DMS114 treated with DMSO at 0.1 percent for 48 hours (cell line): ENCODE measurements around the gene ANKRD11.

Experiments
- DNase-seq: peaks from one replicate; lab custom pipeline; 2025; ENCODE audit not compliant: unreplicated experiment; lab: John Stamatoyannopoulos, UW

ANKRD11 gene

DNA sequence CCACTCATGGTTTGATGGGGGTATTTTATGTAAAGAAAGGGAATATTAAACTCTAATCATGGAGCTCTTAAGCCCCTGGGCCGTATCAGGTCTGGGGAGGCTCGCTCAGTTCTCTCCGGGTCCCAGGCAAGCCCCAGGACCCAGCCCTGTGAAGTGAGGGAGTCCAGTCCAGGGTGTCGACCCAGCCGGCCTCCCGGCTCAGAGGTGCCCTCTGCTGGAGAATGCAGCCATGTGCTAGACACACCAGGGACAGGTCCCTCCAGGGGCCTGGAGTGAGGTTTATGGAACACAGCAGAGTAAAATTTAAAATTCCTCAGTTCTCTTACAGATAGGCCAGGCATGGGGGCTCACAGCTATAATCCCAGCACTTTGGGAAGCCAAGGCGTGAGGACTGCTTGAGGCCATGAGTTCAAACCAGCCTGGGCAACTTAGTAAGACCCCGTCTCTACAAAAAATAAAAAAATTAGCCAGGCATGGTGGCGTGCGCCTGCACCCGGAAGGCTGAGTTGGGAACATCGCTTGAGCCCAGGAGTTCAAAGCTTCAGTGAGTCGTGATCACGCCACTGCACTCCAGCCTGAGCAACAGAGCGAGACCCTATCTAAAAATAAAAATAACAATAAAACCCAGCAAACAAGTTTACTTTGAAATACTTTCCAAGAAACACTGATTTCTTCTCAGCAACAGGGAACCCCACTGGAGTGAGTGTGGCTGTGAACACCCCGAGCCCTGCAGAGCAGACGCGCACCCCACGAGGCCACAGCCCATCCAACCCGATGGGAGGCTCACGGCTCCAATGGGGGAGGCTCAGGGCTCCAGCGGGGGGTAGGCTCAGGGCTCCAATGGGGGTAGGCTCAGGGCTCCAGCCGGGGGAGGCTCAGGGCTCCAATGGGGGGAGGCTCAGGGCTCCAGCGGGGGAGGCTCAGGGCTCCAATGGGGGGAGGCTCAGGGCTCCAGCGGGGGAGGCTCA lies 200.6 kb downstream of the ANKRD11 start:
- DNase-seq = peak; percentile 25

DNA sequence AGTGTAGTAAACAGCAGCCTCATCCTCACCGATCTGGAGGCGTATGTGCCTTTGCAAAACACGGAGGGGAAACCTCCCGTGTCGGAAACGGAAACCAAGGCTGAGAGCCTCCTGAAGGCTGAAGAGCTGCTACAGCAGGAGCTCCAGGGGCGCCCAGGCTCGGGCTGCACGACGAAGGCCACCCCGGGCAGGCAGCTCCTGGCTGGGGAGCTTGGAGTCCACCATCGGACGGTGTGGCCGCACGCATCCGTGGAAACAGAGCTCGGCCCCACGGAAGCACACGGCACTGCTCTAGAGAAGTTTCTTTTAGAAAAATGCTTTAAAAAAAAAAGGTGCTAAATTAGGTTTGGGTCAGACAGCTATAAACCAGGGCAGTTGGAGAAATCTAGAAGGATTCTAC lies 201.4 kb downstream of the ANKRD11 start:
- no peak for DNase-seq

DNA sequence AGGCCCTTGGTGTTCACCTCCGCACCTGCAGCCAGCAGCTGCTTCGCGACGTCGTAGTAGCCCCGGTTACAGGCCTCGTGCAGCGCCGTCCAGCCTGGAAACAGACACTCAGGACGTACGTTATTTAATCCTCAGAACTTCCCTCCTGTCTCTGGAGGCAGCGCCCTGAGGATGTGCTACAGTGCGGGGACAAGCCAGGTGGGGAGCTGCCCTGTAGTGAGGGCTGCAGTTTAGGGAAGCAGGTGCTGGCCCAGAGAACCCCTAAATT lies 201.8 kb downstream of the ANKRD11 start:
- DNase-seq = no peak

DNA sequence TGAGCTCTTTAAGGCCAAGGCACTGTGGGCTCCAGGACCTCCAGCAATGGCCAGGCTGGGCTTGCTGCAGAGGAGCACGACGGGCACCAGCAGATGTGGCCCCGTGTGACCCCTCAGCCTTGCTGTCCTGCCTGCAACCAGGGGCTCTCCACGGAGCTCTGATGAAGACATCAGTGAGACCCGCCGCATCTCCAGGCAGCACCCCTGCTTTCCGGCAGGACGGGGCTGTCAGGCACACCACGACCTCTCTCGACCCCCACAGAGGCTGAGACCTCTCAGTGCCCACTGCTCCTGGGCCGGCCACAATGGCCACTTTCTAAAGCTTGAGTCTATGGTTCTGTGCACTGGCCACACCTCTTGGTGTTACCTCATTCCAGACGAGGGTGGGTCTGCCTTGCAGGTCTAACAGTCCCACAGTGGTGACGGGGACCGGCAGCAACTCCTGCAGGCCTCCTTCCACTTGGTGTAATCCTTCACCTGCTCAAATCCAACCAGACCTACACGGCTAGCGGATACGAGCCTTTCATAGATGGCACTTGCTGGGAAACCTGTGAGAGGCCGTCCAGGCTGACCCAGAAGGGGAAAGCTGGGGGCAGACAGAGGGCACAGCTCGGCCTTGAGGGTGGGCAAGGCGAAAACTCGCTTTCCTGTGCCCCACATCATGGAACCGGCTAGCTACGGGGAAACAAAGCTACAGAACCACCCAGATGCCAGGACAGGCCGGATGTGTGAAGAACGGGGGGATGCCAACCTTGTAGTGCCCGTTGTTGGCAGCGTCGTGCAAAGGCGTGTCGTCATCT lies 202.4 kb downstream of the ANKRD11 start:
- DNase-seq = no peak

DNA sequence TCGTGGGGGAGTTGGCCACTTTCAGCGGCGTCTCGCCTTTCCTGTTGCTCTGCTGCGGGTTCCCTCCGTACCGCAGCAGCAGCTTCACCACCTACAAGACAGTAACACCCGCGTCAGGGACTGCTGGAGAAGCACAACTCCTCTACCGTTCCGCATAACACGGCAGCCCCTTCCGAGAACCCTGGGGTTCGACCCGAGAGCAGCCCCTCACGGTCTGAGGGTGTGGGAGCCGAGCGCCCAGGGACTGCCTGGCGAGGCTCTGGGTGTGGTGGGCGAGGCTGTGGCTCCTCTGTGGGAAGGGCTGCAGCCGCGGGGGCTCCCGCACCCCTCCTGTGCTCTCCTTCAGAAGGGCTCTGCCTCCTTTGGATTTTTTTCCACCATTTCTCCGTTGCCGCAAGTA lies 204.3 kb downstream of the ANKRD11 start:
- no peak for DNase-seq

DNA sequence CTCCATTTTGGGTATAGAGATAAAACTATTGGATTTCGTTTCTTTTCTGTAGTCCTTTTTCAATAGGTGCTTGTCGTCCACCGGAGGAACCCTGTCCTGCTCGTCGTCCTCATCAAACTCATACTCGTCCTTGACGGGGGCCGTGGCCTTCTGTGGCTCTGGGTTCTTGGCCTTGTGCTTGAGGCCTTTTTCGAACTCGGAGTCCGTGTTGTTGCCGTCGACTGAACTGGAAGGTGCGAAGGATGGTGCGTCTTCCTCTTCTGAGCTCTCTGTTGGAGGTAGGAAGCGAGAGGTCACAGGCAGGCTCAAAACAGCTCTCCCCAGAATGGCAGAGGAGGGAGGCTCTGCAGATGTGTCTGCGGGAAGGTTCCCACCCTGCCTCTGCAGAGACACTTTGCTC lies 205.0 kb downstream of the ANKRD11 start:
- no peak for DNase-seq

DNA sequence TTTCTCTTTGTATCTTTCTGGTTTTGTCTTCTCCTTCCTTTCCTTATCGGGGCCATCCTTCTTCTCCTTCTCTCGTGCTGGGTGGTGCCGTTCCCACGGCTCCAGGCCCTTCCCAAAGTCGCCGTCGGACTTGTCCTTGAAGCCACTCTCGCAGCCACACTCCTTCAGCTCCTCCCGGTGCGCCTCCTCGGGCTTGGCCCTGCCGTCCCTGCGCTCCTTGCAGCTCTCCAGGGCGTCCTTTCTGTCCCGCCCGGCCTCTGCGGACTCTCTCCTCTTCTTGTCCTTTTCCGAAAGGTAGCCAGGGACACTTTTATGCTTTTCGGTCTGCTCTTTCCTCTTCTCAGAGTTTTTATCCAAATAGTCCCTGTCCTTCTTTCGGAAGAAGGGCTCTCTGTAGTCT lies 206.9 kb downstream of the ANKRD11 start:
- no peak for DNase-seq

DNA sequence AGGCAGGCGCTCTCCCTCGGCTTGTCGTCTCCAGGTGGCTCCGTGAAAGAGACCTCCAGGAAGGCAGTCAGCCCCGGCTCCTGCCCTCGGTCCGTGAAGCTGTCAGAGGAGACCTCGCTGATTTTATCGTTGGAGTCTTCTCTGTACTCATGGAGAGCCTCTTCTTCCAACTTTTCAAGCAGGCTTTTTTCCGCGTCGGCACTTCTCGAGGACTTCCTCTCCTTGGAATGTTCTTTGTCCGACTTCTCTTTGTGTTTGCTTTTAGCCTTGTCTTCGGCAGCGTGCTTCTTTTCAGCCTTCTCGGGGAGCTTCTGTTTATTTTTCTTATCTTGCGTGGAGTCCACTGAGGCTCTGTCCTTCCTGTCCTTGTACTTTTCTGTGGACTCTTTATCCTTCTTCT lies 207.8 kb downstream of the ANKRD11 start:
- no peak for DNase-seq

DNA sequence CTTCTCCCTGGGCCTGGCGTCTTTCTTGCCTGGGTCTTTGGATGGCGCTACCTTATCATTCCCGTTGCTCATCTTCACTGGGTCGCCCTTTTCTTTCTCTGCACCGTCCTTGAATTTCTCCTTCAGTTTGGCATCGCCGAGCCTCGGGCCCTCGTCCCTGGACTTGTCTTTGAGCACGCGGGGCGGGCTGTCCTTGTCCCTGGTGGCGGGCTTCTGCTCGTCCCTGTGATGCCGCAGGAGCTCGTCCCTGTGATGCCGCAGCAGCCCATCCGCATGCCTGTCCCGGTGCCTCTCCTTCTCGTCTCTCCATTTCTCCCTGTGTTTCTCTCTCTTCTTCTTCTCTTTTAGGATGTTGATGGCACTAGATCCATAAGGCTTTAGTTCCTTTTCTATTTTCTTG lies 208.5 kb downstream of the ANKRD11 start:
- DNase-seq = no peak

DNA sequence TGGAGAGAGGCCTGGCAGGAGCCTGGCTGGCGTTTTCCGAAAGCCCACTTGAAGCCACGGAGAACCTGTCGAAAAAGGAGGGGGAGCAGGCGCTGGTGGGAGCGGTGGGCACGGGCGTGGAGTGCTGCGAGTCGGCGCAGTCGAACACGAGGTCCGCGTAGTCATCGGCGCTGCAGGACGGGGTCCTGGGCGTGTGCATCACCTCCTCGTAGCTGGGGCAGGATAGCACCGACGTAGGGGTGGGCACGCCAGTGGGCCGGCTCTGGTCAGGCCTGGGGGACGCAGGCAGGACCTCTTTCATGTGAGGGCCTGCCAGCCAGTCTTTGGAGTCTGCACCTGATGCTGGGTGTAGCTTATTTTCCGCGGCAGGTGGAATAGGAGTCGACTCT lies 209.2 kb downstream of the ANKRD11 start:
- DNase-seq = no peak

DNA sequence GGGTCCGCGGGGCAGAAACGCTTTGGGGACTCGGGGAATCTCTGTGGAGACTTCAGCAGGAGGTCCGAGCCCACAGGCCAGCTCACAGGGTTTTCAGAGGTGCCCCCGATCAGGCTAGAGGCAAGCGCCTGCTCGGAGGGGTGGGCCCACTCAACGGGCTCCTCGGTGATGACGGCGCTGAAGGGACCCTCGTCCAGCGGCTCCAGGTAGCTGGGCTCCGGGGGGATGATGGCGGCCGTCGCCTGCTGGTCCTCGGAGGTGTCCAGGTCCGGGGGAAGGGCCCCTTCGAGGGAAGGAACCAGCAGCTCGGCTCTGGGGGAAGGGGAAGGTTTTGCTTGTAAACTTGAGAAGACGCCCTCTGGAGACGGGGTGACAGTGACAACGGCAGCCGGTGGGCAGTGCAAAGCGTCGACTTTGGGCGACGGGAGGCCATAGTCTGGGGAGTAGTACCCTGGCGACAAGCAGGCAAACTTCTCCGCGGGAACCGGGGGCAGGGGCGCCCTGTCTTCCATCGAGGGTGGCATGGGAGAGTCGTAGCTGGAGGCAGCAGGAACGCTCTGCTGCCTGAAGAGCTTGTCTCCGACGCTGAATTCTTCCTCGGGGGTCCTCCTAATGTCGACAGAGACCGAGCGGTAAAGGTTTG lies 209.7 kb downstream of the ANKRD11 start:
- DNase-seq = no peak

DNA sequence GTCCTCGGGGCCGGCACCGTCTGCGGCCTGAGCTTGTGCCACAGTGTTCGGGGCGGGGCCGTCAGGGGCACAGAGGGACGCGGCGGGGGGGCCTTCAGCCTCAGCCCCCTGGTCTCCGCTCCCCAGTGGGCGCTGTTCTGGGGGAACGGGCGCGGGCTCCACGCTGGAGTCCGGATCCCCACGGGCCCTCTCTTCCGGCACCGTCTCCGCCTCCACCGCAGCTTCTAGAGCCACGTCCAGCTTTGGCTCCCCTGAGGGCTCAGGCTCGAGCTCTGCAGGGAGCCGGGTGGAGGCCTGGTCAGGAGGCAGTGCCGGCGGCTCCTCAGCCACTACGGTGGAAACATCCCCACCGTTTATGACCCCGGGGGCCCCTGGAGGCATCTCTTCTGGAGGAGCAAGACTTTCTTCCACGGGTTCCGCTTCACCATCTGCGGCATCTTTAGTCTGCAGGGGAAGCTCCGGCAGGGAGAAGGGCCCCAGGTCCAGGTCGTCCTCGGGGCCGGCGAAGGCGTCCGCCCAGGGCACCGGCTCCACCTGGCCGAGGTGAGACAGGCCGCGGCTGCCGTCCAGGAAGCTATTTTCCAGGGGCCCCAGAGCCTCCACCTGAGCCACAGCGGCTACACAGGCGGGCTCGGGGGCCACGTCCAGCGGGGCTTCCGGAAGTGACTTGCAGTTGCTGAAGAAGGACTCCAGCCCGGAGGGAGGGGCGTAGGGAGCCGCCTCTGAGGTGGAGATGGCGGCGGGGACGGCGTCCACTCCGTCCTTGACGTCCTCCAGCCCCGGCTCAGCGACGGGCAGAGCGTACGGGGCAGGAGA lies 210.5 kb downstream of the ANKRD11 start:
- DNase-seq = no peak

DNA sequence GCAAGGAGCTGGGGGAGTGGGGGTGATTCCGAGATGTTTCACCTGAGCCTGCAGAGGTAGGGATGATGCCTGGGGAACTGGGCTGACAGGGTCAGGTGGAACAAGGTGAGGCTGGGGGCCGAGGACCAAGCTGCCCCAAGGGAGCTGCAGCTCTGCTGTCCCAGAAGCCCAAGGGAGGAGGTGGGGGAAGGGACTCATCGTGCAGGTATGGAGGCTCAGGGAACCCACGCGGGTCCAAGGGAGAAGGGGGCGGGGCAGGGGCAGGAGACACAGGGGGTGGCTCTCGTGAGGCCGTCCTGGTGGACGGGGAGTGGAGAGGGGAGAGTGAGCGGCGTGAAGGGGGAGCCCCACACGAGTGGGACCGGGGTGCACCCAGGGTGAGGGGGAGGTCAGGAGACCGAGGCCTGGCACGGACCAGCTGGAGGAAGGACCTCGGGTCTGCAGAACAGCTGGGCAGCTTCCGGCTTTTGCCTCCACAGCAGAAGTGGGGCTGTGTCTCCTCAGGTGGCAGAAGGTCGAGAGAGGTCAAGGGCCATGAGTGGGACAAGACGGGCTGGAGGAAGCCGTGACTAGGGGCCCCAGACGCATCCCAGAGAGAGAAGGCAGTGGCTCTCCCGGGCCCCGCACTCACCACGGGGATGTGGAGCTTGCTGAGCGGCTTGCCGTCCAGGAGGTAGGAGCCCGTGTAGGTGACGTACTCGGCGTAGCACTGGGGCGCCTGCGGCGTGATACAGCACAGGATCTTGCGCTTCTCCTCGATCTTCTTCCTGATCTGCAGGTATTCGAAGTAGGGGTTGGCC lies 211.7 kb downstream of the ANKRD11 start:
- no peak for DNase-seq

DNA sequence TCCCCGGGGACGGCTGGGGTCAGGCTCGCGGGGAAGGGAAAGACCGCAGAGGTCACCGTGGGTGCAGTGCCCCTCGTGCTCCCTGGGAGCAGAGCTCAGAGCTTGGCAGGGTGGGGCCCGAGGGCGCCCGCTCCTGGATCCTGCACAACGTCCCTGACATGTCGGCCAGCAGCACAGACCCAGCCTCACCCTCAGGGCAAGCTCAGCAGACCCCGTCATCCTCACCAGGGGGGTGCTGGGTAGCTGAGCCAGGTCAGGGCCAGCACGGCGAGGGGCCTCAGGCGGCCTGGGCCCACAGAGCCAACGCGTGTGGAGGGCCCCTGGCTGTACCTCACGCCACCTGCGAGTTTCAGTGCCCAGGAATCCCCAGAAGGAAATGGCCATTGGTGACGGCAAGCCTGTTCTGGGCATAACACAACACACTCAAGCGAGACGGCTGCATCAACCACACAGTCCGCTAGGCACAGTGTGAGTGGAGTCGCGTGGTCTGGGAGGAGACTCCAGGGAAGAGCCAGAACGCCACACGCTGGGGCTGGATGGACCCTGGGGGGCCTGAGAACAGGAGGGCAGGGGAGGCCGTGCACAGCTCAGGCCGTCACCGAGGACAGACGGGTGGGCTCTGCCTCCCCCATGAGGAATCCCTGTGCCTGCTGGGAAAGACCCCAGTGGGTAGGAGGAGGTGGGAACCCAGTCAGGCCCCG lies 212.6 kb downstream of the ANKRD11 start:
- DNase-seq = no peak

DNA sequence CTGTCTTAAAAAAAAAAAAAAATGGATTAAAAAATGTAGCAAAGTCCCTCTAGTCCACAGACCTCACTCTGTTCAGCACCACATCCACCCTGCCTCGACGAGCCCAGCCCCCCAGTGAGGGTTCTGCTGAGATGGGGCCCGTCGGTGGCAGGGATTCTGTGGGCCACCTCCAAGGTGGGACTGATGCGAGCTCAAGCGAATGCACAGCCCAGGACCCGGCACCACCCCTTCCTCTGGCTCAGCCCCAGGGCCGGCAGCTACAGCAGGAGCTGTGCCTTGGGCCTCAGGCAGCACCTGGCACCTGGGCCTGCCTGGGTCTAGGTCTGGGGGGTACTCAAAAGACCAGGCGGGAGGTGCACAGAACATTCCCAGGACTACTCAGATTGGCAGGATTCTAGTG lies 213.3 kb downstream of the ANKRD11 start:
- DNase-seq = no peak

DNA sequence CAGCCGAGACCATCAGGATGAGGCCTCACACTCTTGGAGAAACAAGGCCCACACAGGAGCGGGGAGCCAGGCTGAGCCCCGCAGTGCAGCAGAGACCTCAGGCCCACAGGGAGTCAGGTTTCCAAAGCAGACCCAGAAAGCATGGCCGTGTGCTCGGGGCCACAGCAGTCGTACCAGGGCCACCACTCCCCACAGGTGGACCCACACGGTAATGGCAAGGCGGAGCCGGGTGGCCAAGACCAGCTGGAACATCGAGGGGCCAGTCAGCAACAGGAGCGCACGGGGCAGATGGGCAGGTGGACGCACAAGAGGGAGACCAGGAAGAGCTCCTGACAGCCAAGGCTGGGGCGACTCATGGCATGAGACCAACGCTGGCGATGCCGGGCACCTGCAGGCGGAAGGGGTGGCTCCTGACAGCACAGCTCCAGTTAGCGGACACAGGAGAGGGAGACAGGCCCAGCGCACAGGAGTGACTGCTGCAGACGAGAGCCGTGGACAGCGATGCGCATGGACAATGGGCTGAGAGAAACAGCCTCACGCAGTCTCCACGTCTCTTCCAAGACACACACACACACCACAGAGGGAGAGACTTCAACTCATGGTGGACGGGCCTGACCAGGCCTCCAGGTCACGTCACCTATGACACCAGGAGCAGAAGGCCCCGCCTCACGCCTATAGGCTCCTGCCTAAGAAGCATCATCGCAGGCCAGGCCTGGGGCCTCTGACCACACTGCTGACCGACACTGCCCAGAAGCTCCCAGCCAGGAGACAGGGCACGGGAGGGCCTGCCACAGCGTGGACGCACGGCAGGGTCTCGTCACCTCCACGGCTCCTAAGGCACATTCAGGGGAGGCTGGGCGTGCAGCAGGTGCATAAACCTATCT lies 214.3 kb downstream of the ANKRD11 start:
- DNase-seq = no peak

DNA sequence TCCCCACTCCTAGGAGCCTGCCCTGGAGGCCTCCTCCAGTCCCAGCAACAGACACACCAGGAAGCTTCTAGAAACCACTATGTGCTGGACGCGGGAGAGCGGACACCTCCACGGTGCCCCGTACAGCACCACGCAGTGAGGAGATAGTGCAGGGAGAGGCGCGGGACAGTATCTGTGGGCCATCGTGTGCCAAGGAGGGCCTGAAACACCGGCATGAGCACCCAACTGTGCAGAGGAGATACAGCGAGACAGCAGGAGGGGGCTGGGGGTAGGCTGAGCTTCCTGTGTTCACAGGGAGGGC lies 215.1 kb downstream of the ANKRD11 start:
- no peak for DNase-seq

DNA sequence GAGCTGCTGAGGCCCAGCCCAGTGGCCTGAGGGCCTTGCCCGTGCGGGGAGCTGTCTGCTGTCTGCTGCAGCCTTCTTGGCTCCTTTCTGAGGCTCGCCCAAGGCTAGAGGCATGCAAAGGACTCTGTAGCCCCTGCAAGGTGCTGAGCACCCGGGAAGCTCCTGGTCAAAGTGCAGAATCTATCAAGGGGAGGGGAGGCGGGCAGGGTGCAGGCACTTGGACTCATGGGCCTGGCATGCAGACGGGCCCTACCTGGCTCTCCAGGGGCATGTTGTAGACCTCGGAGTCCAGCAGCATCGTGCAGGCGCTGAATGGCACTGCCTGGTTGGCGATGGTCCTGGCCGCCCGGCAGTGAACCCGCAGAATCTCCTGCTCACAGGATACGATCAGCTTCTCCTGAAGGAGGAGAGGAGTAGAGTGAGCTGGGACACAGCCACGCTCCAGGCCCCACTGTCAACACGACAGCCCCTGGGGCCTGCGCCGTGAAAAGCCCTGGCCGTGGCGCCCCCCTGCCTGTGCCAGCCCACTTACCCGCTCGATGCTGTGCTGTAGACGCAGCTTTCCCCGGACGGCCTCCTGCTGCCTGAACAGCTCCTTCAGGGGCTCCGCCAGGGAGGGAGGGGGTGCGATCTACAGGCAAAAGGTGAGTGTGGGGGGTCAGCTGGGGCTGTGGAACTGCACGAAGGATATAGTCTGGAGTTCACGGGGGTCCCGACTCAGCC lies 215.6 kb downstream of the ANKRD11 start:
- no peak for DNase-seq
